ENCODE data around the gene IGFBP1.

IGFBP1 gene

DNA sequence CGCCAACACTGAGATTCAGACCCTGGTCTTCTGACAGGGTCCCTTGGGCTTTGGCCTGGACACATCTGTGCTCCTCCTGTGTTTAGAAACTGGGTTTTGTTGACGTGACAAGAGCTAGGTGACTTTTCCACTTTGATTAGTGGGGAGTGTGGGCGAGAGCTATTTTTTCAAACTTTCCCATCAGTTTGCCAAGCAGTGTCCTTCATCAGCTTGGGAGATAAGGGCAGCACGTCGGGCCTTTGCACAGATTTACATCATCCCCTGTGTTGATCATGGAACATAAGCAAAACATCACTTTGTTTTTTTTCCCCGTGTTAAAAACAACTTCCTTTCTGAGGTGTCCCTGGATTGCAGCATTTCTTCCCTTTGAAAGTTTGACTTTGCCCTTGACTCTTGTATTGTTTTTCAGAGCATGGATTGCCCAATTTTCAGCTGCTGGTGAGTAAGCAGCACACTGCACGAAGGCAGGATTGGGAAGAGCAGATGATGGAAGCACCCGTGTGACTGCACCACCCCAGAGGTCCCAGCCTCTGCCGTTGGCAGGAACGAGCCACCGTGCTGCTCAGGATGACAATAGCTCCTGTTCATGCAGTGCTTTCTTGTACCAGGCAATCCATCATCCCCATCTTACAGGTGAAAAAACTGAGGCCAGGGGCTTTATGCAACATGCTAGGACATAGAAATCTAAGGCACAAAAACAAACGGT lies 6.4 kb upstream of the IGFBP1 start:
- CTCF ChIA-PET: interaction anchor here (1.0 kb wide), 1 partner anchor 9 kb away, joined by 4 read pairs; no protein-coding TSS in a partner anchor
- DNase-seq (ENCODE audit: extremely low spot score): no peak
- POLR2A ChIA-PET: no interaction called here
- TF ChIP-seq LEF1 (IDR thresholded peaks at IDR 0.05; ENCODE audit: borderline replicate concordance) (no peak), HDGF (IDR thresholded peaks at IDR 0.05; ENCODE audit: borderline replicate concordance) (no peak), TARDBP (IDR thresholded peaks at IDR 0.05) (no peak), FOXA1 (IDR thresholded peaks at IDR 0.05) (no peak), ARNT (IDR thresholded peaks at IDR 0.05) (no peak), FOXM1 (IDR thresholded peaks at IDR 0.05; ENCODE audit: borderline replicate concordance) (no peak), ZNF384 (IDR thresholded peaks at IDR 0.05) (no peak), NFRKB (IDR thresholded peaks at IDR 0.05) (no peak), SP1 (IDR thresholded peaks at IDR 0.05) (no peak), L3MBTL2 (conservative IDR thresholded peaks at IDR 0.05) (no peak), CTBP1 (IDR thresholded peaks at IDR 0.05; ENCODE audit: borderline replicate concordance) (no peak), SUZ12 (IDR thresholded peaks at IDR 0.05) (no peak), ELF4 (IDR thresholded peaks at IDR 0.05) (no peak), FOXK2 (IDR thresholded peaks at IDR 0.05) (no peak), BHLHE40 (IDR thresholded peaks at IDR 0.05; ENCODE audit: borderline replicate concordance) (no peak)
- TF ChIP-seq, protein P1, sequence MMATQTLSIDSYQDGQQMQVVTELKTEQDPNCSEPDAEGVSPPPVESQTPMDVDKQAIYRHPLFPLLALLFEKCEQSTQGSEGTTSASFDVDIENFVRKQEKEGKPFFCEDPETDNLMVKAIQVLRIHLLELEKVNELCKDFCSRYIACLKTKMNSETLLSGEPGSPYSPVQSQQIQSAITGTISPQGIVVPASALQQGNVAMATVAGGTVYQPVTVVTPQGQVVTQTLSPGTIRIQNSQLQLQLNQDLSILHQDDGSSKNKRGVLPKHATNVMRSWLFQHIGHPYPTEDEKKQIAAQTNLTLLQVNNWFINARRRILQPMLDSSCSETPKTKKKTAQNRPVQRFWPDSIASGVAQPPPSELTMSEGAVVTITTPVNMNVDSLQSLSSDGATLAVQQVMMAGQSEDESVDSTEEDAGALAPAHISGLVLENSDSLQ (IDR thresholded peaks at IDR 0.05): no peak

DNA sequence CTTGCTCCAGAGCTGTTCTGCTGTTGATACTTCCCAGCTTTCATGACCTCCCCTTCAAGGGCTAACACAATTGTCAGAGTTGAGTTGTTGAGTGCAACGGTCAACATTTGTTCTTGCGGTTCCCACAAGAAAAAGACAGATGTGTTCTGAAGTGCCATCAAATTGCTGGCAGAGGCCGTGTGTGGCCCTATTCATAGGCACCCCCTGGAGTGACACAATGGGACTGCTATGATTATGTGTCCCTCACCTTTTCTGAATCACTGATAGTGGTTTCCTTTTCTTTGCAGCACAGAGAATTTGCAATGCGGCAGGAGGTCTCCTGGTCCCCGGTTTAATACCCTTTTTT lies 5.8 kb upstream of the IGFBP1 start:
- ChIA-PET POLR2A (no interaction called here), CTCF (no interaction called here)
- TF ChIP-seq ZNF384 (IDR thresholded peaks at IDR 0.05) (no peak), SP1 (IDR thresholded peaks at IDR 0.05) (no peak), HDGF (IDR thresholded peaks at IDR 0.05; ENCODE audit: borderline replicate concordance) (no peak), BHLHE40 (IDR thresholded peaks at IDR 0.05; ENCODE audit: borderline replicate concordance) (no peak), SUZ12 (IDR thresholded peaks at IDR 0.05) (no peak), TARDBP (IDR thresholded peaks at IDR 0.05) (no peak), CTBP1 (IDR thresholded peaks at IDR 0.05; ENCODE audit: borderline replicate concordance) (no peak), LEF1 (IDR thresholded peaks at IDR 0.05; ENCODE audit: borderline replicate concordance) (no peak), NFRKB (IDR thresholded peaks at IDR 0.05) (no peak), ELF4 (IDR thresholded peaks at IDR 0.05) (no peak), FOXA1 (IDR thresholded peaks at IDR 0.05) (no peak), ARNT (IDR thresholded peaks at IDR 0.05) (no peak), L3MBTL2 (conservative IDR thresholded peaks at IDR 0.05) (no peak), FOXK2 (IDR thresholded peaks at IDR 0.05) (no peak), FOXM1 (IDR thresholded peaks at IDR 0.05; ENCODE audit: borderline replicate concordance) (no peak)
- TF ChIP-seq, protein P1 (IDR thresholded peaks at IDR 0.05): no peak
- no peak for DNase-seq (ENCODE audit: extremely low spot score)

DNA sequence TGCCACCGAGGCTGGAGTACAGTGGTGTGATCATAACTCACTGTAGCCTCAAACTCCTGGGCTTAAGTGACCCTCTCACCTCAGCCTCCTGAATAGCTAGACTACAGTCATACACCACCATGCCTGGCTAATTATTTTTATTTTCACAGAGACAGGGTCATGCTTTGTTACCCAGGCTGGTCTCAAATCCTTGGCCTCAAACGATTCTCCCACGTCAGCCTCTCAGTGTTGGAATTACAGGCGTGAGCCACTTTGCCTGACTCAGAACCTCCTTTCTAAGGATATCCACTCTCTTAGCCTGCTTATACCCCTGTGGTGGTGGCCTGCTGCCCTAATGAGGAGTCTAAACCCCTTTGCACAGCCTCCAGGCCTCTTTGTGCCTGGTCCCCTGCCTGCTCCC lies 4.2 kb upstream of the IGFBP1 start:
- POLR2A ChIA-PET: no interaction called here
- no peak for TF ChIP-seq TARDBP (IDR thresholded peaks at IDR 0.05)
- TF ChIP-seq BHLHE40 (IDR thresholded peaks at IDR 0.05; ENCODE audit: borderline replicate concordance): no peak
- no peak for TF ChIP-seq LEF1 (IDR thresholded peaks at IDR 0.05; ENCODE audit: borderline replicate concordance)
- no peak for TF ChIP-seq CTBP1 (IDR thresholded peaks at IDR 0.05; ENCODE audit: borderline replicate concordance)
- TF ChIP-seq SUZ12 (IDR thresholded peaks at IDR 0.05): no peak
- no peak for TF ChIP-seq HDGF (IDR thresholded peaks at IDR 0.05; ENCODE audit: borderline replicate concordance)
- no peak for TF ChIP-seq ZNF384 (IDR thresholded peaks at IDR 0.05)
- no peak for TF ChIP-seq FOXA1 (IDR thresholded peaks at IDR 0.05)
- TF ChIP-seq FOXK2 (IDR thresholded peaks at IDR 0.05): no peak
- no peak for TF ChIP-seq FOXM1 (IDR thresholded peaks at IDR 0.05; ENCODE audit: borderline replicate concordance)
- TF ChIP-seq, protein P1 (IDR thresholded peaks at IDR 0.05): no peak
- no peak for TF ChIP-seq L3MBTL2 (conservative IDR thresholded peaks at IDR 0.05)
- no peak for TF ChIP-seq ARNT (IDR thresholded peaks at IDR 0.05)
- no peak for TF ChIP-seq ELF4 (IDR thresholded peaks at IDR 0.05)
- TF ChIP-seq NFRKB (IDR thresholded peaks at IDR 0.05): no peak
- TF ChIP-seq SP1 (IDR thresholded peaks at IDR 0.05): no peak
- no peak for DNase-seq (ENCODE audit: extremely low spot score)
- CTCF ChIA-PET: no interaction called here

DNA sequence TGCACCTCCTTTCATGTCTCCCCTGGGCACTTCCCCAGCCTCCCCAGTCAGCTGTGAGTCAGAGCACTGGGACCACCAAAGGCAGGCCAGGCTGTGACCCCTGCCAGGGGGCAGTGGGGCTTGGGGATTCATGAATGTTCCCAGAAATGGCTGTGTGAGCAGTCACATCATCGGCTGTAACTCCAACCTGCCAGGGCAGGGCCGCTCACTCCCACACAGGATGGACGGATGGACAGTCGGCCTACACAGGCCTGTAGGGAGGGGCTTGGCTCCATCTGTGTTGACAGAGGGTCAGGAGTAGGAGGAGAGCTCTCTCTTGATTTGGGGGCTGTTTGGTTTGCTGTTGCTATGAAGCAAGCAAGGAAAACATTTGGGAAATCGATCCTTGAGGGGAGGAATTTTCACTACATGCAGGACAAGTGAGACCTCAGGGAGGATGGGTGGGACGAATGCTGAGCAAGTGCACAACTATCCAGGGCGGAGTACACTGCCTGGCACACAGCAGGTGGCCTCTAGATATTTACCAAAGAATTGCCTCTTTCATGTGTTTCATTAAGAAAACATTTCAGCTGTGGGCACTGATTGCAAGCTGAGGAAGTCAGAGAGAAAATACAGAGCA lies 2.9 kb upstream of the IGFBP1 start:
- DNase-seq (ENCODE audit: extremely low spot score): no peak
- TF ChIP-seq LEF1 (IDR thresholded peaks at IDR 0.05; ENCODE audit: borderline replicate concordance) (no peak), FOXA1 (IDR thresholded peaks at IDR 0.05) (no peak), FOXM1 (IDR thresholded peaks at IDR 0.05; ENCODE audit: borderline replicate concordance) (no peak), ELF4 (IDR thresholded peaks at IDR 0.05) (no peak), SP1 (IDR thresholded peaks at IDR 0.05) (no peak), BHLHE40 (IDR thresholded peaks at IDR 0.05; ENCODE audit: borderline replicate concordance) (no peak)
- CTCF ChIA-PET: no interaction called here
- POLR2A ChIA-PET: no interaction called here

DNA sequence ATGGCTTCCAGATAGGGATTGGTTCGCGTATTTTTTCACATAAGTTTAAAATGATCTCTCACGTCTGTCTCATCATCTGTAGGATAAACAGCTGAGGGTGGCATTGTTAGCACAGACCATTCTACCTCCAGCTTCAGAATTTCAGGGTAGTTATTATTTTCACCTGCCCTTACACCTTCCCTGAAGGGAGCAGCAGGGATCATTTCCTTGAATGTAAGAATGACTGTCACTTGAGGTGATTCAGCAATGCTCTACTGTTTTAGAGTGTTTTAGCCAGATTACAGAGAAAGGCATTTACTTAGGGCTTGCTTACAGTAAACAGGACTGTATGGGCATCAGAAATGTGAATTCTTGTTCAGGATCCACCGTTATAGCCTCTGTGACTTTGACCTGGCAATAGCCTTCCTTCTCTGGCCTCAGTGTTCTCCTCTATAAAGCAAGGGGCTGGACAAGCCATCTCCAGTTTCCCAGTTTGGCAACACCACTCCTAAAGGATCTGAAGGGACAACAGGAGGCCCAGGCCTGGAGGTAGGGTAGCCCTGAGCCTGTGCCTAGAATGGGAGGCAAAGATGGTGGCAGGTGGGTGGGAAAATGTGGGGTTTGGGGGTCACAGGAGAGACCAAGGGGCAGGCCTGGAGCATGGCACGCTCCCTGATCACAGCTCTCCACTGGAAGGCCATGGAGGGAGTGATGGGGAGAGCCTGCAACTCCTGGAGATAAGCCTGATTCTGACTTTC lies 1.2 kb upstream of the IGFBP1 start:
- TF ChIP-seq, protein P1 (IDR thresholded peaks at IDR 0.05): no peak
- TF ChIP-seq BHLHE40 (IDR thresholded peaks at IDR 0.05; ENCODE audit: borderline replicate concordance): no peak
- TF ChIP-seq SP1 (IDR thresholded peaks at IDR 0.05): no peak
- no peak for TF ChIP-seq ELF4 (IDR thresholded peaks at IDR 0.05)
- no peak for TF ChIP-seq ARNT (IDR thresholded peaks at IDR 0.05)
- no peak for TF ChIP-seq NFRKB (IDR thresholded peaks at IDR 0.05)
- TF ChIP-seq TARDBP (IDR thresholded peaks at IDR 0.05): no peak
- ChIA-PET POLR2A (no interaction called here), CTCF (no interaction called here)
- DNase-seq (ENCODE audit: extremely low spot score): no peak
